Stimulated activated CD8-positive, alpha-beta memory T cell treated with anti-CD3 and anti-CD28 coated beads, Interleukin-7, amount 100 ng/mL, for 48 hours (primary cell): Measurements from ENCODE around the gene SBF2.

Experiments used
- DNase-seq, 2 donors: peaks; one replicate each; pipeline ENCODE4 v3.0.0-alpha.2; 2020; ENCODE audit warnings: low read depth in 1 of 2; ENCODE audit errors: extremely low read depth in 1 of 2

Gene SBF2

GRCh38 chr11:10302359-10302743, 8.3 kb upstream of the SBF2 start:
- DNase-seq, result no peak

- DNase-seq, result no peak
Observed at GRCh38 chr11:10301656-10302358, 7.8 kb upstream of the SBF2 start.

GRCh38 chr11:10298342-10298741, 4.3 kb upstream of the SBF2 start:
- no peak for DNase-seq

- no peak for DNase-seq
Observed at GRCh38 chr11:10295064-10295901, 1.3 kb upstream of the SBF2 start.

- no peak for DNase-seq
Observed at GRCh38 chr11:10294290-10294953, 403 bp upstream of the SBF2 start.

GRCh38 chr11:10291801-10292638, 2.0 kb downstream of the SBF2 start:
- DNase-seq, result no peak

GRCh38 chr11:10289765-10290380, 4.1 kb downstream of the SBF2 start:
- DNase-seq, result no peak

- no peak for DNase-seq
Observed at GRCh38 chr11:10288881-10289764, 4.9 kb downstream of the SBF2 start.

GRCh38 chr11:10287766-10288715, 6.0 kb downstream of the SBF2 start:
- no peak for DNase-seq

- DNase-seq, result no peak
Observed at GRCh38 chr11:10287140-10287539, 6.9 kb downstream of the SBF2 start.

- DNase-seq, result no peak
Observed at GRCh38 chr11:10285148-10285802, 8.7 kb downstream of the SBF2 start.

- DNase-seq, result no peak
Observed at GRCh38 chr11:10283991-10284390, 10.0 kb downstream of the SBF2 start.

GRCh38 chr11:10282117-10282516, 11.9 kb downstream of the SBF2 start:
- no peak for DNase-seq

GRCh38 chr11:10275714-10276113, 18.3 kb downstream of the SBF2 start:
- DNase-seq, result no peak

- no peak for DNase-seq
Observed at GRCh38 chr11:10274726-10275125, 19.3 kb downstream of the SBF2 start.

- no peak for DNase-seq
Observed at GRCh38 chr11:10273738-10274137, 20.3 kb downstream of the SBF2 start.

- no peak for DNase-seq
Observed at GRCh38 chr11:10272132-10272531, 21.9 kb downstream of the SBF2 start.
